ENCODE data around the gene DLG2.

Gene DLG2

GRCh38 chr11:85099522-85099921 is 527.6 kb downstream of the DLG2 start:
- DNase-seq (ENCODE audit: low spot score), result no peak
- ChIA-PET POLR2A (ENCODE audit: low non-redundant PET) (no interaction called here), CTCF (interaction anchor here (0.6 kb wide), 1 partner anchor 15 kb away, joined by 3 read pairs; no protein-coding TSS in a partner anchor)
- TF ChIP-seq, protein P1, sequence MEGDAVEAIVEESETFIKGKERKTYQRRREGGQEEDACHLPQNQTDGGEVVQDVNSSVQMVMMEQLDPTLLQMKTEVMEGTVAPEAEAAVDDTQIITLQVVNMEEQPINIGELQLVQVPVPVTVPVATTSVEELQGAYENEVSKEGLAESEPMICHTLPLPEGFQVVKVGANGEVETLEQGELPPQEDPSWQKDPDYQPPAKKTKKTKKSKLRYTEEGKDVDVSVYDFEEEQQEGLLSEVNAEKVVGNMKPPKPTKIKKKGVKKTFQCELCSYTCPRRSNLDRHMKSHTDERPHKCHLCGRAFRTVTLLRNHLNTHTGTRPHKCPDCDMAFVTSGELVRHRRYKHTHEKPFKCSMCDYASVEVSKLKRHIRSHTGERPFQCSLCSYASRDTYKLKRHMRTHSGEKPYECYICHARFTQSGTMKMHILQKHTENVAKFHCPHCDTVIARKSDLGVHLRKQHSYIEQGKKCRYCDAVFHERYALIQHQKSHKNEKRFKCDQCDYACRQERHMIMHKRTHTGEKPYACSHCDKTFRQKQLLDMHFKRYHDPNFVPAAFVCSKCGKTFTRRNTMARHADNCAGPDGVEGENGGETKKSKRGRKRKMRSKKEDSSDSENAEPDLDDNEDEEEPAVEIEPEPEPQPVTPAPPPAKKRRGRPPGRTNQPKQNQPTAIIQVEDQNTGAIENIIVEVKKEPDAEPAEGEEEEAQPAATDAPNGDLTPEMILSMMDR (conservative IDR thresholded peaks at IDR 0.05; ENCODE audit: low read depth), result no peak
- H3K27ac ChIP-seq, result no peak overlapping the region

GRCh38 chr11:85098996-85099395 is 528.1 kb downstream of the DLG2 start:
- POLR2A ChIA-PET (ENCODE audit: low non-redundant PET), result no interaction called here

GRCh38 chr11:85096939-85097338 is 530.2 kb downstream of the DLG2 start:
- ChIA-PET CTCF (no interaction called here), POLR2A (ENCODE audit: low non-redundant PET) (no interaction called here)
- no peak overlapping the region for H3K27ac ChIP-seq
- TF ChIP-seq, protein P1 (conservative IDR thresholded peaks at IDR 0.05; ENCODE audit: low read depth), result no peak
- DNase-seq (ENCODE audit: low spot score), result no peak

More at GRCh38 chr11:85098996-85099395, 528.1 kb downstream of the DLG2 start:
- TF ChIP-seq, protein P1 (conservative IDR thresholded peaks at IDR 0.05; ENCODE audit: low read depth), result no peak
- CTCF ChIA-PET, result interaction anchor here (0.6 kb wide), 1 partner anchor 15 kb away, joined by 3 read pairs; no protein-coding TSS in a partner anchor
- DNase-seq (ENCODE audit: low spot score), result no peak
- no peak overlapping the region for H3K27ac ChIP-seq

- POLR2A ChIA-PET (ENCODE audit: low non-redundant PET), result no interaction called here
- TF ChIP-seq, protein P1 (conservative IDR thresholded peaks at IDR 0.05; ENCODE audit: low read depth), result no peak
- CTCF ChIA-PET, result no interaction called here
- H3K27ac ChIP-seq, result no peak overlapping the region
- DNase-seq (ENCODE audit: low spot score), result no peak
Observed at GRCh38 chr11:85095239-85095638, 531.9 kb downstream of the DLG2 start.

DNA sequence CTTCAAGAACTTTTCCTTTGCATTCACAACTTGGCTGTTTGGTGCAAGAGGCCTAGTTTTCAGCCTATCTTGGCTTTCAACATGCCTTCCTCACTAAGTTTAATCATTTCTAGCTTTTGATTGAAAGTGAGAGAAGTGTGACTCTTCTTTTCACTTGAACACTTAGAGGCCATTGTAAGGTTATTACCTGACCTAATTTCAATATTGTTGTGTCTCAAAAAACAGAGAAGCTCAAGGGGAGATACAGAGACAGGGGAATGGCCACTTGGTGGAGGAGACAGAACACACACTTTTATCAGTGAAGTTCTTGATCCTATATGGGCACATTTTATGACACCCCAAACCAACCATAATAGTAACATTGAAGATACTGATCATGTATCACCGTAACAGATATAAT is 532.3 kb downstream of the DLG2 start:
- POLR2A ChIA-PET (ENCODE audit: low non-redundant PET), result no interaction called here
- H3K27ac ChIP-seq, result no peak overlapping the region
- DNase-seq (ENCODE audit: low spot score), result no peak
- TF ChIP-seq, protein P1 (conservative IDR thresholded peaks at IDR 0.05; ENCODE audit: low read depth), result no peak
- CTCF ChIA-PET, result no interaction called here

GRCh38 chr11:85089654-85090053 is 537.5 kb downstream of the DLG2 start:
- DNase-seq (ENCODE audit: low spot score), result no peak
- no peak overlapping the region for H3K27ac ChIP-seq
- CTCF ChIA-PET, result interaction anchor here (0.6 kb wide), 1 partner anchor 1027 kb away, joined by 4 read pairs; no protein-coding TSS in a partner anchor
- TF ChIP-seq, protein P1 (conservative IDR thresholded peaks at IDR 0.05; ENCODE audit: low read depth), result no peak
- POLR2A ChIA-PET (ENCODE audit: low non-redundant PET), result no interaction called here

GRCh38 chr11:85088286-85088685 is 538.9 kb downstream of the DLG2 start:
- POLR2A ChIA-PET (ENCODE audit: low non-redundant PET), result no interaction called here
- H3K27ac ChIP-seq, result no peak overlapping the region
- no peak for DNase-seq (ENCODE audit: low spot score)
- TF ChIP-seq, protein P1 (conservative IDR thresholded peaks at IDR 0.05; ENCODE audit: low read depth), result no peak
- CTCF ChIA-PET, result no interaction called here
